K562 (cell line): ENCODE data around the gene TAT. TPM values are rescaled to one million over a fixed set of nuclear protein-coding genes. Genes with fewer than 3 reads are reported as not detected.
A peak's percentile ranks its signal among the peaks of the same experiment; 100 is the strongest.

ENCODE experiments used
- C11orf30 ChIP-seq: fragments of 450-650 bp; IDR thresholded peaks from 2 replicates; pipeline ENCODE4 v1.6.1; 2016; ENCODE audit warnings: low read depth, mild to moderate bottlenecking
- CHD1 ChIP-seq: fragments of 200-600 bp; sonication (generic); IDR thresholded peaks from one replicate; pipeline ENCODE4 v1.6.1; 2012; ENCODE audit warnings: mild to moderate bottlenecking, moderate library complexity, low read length, inconsistent platforms
- CREBBP ChIP-seq: IDR thresholded peaks from one replicate; pipeline ENCODE4 v1.6.1; 2012; ENCODE audit warnings: low read depth, mild to moderate bottlenecking, control low read depth, inconsistent platforms, low read length
- POU5F1 ChIP-seq: fragments of 150-350 bp; IDR thresholded peaks from 2 replicates; pipeline ENCODE4 v1.6.1; 2014; ENCODE audit warnings: borderline replicate concordance, low read length, low read depth, mild to moderate bottlenecking; ENCODE audit not compliant: partially characterized antibody
- TFAM ChIP-seq: fragments of 250-450 bp; sonication (Bioruptor Pico); conservative IDR thresholded peaks from 2 replicates; pipeline ENCODE4 v1.5.0; 2021; ENCODE audit warnings: mild to moderate bottlenecking, moderate library complexity
- ZNF143 ChIP-seq: sonication (generic); formaldehyde crosslinking; IDR thresholded peaks from 2 replicates; pipeline ENCODE4 v1.9.0; 2022; ENCODE audit warnings: mild to moderate bottlenecking, missing genetic modification reagents
- ZNF699 ChIP-seq: fragments of 250-450 bp; sonication (Bioruptor Pico); IDR thresholded peaks from 2 replicates; pipeline ENCODE4 v1.8.0; 2021; ENCODE audit warnings: mild to moderate bottlenecking, moderate library complexity; ENCODE audit not compliant: insufficient replicate concordance
- polyA plus RNA-seq, 8 experiments: library from polyadenylated mRNA; depleted of rRNA in 4 of 8; stranded (reverse) in 5 of 8; unstranded in 3 of 8; fragments of >200 nt; fragmentation: Nextera tagmentation in 2 of 8; fragmentation: Illumina TruSeq in 1 of 8; extraction: Ambion mirVana in 2 of 8; extraction: Trizol in 1 of 8; gene quantifications; 2 replicates each; pipeline versions ENCODE4 v1.2.1 to v1.2.3, GENCODE V29; 2011 to 2014; ENCODE audit warnings: inconsistent platforms in 1 of 8, missing spikeins in 1 of 8
- total RNA-seq, 7 experiments: library from RNA; depleted of rRNA in 6 of 7; stranded (reverse); fragments of >200 nt in 6 of 7; fragmentation: Illumina TruSeq in 2 of 7; extraction: Trizol in 2 of 7; gene quantifications; 2 replicates each; pipeline versions ENCODE4 v1.2.1 to v1.2.3, GENCODE V29; 2011 to 2021; ENCODE audit warnings: low replicate concordance in 1 of 7
- TF ChIP-seq, protein P1 (sequence below): fragments of 450-650 bp; IDR thresholded peaks from 2 replicates; pipeline ENCODE4 v1.6.1; 2016; ENCODE audit warnings: mild to moderate bottlenecking, moderate library complexity

The TAT gene
- total and polyA plus RNA-seq, 9 of the 15 experiments (the other 6 are each of a cell fraction or from before 2014, with no cell fraction given) = 0.04 to 0.24 (median 0.04) TPM; not detected in 6

DNA sequence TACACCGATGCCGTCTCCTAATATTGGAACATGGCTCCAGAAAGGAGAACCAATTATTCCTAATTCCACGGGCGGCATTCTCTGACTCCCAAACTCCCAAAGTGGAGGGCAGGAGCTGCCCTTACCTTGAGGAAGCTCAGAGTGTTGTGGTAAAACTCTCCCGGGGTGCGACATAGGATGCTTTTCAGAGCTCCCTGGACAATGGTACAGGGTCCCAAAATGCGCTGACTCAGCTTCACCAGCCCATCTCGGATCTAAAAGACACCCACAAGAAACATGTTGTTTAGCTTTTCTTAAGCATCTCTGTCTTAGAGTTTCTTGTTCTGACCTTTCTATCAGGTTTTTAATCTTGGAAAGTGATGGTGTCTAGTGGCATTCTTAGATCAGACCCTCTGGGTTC is 6.7 kb downstream of the TAT start (continued):
- TF ChIP-seq C11orf30 (peak; percentile 87), CHD1 (no peak), ZNF143 (CRISPR knock-in tag) (no peak), ZNF699 (no peak), CREBBP (no peak), POU5F1 (no peak), TFAM (CRISPR knock-in tag) (no peak)
- TF ChIP-seq, protein P1, sequence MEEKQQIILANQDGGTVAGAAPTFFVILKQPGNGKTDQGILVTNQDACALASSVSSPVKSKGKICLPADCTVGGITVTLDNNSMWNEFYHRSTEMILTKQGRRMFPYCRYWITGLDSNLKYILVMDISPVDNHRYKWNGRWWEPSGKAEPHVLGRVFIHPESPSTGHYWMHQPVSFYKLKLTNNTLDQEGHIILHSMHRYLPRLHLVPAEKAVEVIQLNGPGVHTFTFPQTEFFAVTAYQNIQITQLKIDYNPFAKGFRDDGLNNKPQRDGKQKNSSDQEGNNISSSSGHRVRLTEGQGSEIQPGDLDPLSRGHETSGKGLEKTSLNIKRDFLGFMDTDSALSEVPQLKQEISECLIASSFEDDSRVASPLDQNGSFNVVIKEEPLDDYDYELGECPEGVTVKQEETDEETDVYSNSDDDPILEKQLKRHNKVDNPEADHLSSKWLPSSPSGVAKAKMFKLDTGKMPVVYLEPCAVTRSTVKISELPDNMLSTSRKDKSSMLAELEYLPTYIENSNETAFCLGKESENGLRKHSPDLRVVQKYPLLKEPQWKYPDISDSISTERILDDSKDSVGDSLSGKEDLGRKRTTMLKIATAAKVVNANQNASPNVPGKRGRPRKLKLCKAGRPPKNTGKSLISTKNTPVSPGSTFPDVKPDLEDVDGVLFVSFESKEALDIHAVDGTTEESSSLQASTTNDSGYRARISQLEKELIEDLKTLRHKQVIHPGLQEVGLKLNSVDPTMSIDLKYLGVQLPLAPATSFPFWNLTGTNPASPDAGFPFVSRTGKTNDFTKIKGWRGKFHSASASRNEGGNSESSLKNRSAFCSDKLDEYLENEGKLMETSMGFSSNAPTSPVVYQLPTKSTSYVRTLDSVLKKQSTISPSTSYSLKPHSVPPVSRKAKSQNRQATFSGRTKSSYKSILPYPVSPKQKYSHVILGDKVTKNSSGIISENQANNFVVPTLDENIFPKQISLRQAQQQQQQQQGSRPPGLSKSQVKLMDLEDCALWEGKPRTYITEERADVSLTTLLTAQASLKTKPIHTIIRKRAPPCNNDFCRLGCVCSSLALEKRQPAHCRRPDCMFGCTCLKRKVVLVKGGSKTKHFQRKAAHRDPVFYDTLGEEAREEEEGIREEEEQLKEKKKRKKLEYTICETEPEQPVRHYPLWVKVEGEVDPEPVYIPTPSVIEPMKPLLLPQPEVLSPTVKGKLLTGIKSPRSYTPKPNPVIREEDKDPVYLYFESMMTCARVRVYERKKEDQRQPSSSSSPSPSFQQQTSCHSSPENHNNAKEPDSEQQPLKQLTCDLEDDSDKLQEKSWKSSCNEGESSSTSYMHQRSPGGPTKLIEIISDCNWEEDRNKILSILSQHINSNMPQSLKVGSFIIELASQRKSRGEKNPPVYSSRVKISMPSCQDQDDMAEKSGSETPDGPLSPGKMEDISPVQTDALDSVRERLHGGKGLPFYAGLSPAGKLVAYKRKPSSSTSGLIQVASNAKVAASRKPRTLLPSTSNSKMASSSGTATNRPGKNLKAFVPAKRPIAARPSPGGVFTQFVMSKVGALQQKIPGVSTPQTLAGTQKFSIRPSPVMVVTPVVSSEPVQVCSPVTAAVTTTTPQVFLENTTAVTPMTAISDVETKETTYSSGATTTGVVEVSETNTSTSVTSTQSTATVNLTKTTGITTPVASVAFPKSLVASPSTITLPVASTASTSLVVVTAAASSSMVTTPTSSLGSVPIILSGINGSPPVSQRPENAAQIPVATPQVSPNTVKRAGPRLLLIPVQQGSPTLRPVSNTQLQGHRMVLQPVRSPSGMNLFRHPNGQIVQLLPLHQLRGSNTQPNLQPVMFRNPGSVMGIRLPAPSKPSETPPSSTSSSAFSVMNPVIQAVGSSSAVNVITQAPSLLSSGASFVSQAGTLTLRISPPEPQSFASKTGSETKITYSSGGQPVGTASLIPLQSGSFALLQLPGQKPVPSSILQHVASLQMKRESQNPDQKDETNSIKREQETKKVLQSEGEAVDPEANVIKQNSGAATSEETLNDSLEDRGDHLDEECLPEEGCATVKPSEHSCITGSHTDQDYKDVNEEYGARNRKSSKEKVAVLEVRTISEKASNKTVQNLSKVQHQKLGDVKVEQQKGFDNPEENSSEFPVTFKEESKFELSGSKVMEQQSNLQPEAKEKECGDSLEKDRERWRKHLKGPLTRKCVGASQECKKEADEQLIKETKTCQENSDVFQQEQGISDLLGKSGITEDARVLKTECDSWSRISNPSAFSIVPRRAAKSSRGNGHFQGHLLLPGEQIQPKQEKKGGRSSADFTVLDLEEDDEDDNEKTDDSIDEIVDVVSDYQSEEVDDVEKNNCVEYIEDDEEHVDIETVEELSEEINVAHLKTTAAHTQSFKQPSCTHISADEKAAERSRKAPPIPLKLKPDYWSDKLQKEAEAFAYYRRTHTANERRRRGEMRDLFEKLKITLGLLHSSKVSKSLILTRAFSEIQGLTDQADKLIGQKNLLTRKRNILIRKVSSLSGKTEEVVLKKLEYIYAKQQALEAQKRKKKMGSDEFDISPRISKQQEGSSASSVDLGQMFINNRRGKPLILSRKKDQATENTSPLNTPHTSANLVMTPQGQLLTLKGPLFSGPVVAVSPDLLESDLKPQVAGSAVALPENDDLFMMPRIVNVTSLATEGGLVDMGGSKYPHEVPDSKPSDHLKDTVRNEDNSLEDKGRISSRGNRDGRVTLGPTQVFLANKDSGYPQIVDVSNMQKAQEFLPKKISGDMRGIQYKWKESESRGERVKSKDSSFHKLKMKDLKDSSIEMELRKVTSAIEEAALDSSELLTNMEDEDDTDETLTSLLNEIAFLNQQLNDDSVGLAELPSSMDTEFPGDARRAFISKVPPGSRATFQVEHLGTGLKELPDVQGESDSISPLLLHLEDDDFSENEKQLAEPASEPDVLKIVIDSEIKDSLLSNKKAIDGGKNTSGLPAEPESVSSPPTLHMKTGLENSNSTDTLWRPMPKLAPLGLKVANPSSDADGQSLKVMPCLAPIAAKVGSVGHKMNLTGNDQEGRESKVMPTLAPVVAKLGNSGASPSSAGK = no peak
